Stimulated activated CD8-positive, alpha-beta memory T cell treated with anti-CD3 and anti-CD28 coated beads, Interleukin-4, amount 100 ng/mL, for 4 hours (primary cell): ENCODE data around the gene SLC2A3.
"Not testable (repeated sequence)": the region's sequence is repeated elsewhere in the genome, so short reads cannot be mapped to it uniquely, and the experiment has no call there.

Source experiments
- DNase-seq, 2 donors: peaks; one replicate each; pipeline ENCODE4 v3.0.0-alpha.2; 2020; ENCODE audit warnings: low read depth in 2 of 2, low spot score in 1 of 2

Gene SLC2A3

GRCh38 chr12:7935590-7936581, at the start of gene SLC2A3:
Gene SLC2A3 (minus strand): TSS chr12:7936187. CDS start chr12:7936034, 153 bp downstream.
- peak; percentile 40 to 53 for DNase-seq

- DNase-seq: no peak
These were observed 48.9 kb upstream of the SLC2A3 start for GRCh38 chr12:7984900-7985299.

GRCh38 chr12:7983460-7983859, 47.5 kb upstream of the SLC2A3 start:
- not testable (repeated sequence) for DNase-seq

- DNase-seq: not testable (repeated sequence)
These were observed 47.0 kb upstream of the SLC2A3 start for GRCh38 chr12:7983019-7983418.

- DNase-seq: not testable (repeated sequence)
These were observed 46.3 kb upstream of the SLC2A3 start for GRCh38 chr12:7982332-7982735.

- no peak for DNase-seq
These were observed 45.5 kb upstream of the SLC2A3 start for GRCh38 chr12:7981446-7981845.

- not testable (repeated sequence) for DNase-seq
These were observed 41.6 kb upstream of the SLC2A3 start for GRCh38 chr12:7977351-7978124.

- DNase-seq: no peak
These were observed 37.5 kb upstream of the SLC2A3 start for GRCh38 chr12:7973457-7973825.

- no peak for DNase-seq
These were observed 36.9 kb upstream of the SLC2A3 start for GRCh38 chr12:7972734-7973456.

- DNase-seq: not testable (repeated sequence)
These were observed 36.3 kb upstream of the SLC2A3 start for GRCh38 chr12:7972269-7972668.

GRCh38 chr12:7971765-7972164, 35.8 kb upstream of the SLC2A3 start:
- DNase-seq: not testable (repeated sequence)

- peak; percentile 69 to 76 for DNase-seq
These were observed 34.7 kb upstream of the SLC2A3 start for GRCh38 chr12:7970475-7971252.

- DNase-seq: no peak
These were observed 30.6 kb upstream of the SLC2A3 start for GRCh38 chr12:7966563-7966962.

- DNase-seq: not testable (repeated sequence)
These were observed 28.7 kb upstream of the SLC2A3 start for GRCh38 chr12:7964669-7965068.

GRCh38 chr12:7961395-7962178, 25.6 kb upstream of the SLC2A3 start:
- no peak for DNase-seq

GRCh38 chr12:7959701-7960121, 23.7 kb upstream of the SLC2A3 start:
- no peak for DNase-seq

- DNase-seq: no peak
These were observed 23.3 kb upstream of the SLC2A3 start for GRCh38 chr12:7959278-7959677.

GRCh38 chr12:7954877-7955276, 18.9 kb upstream of the SLC2A3 start:
- DNase-seq: not testable (repeated sequence)

- DNase-seq: not testable (repeated sequence)
These were observed 18.4 kb upstream of the SLC2A3 start for GRCh38 chr12:7954418-7954817.

- DNase-seq: not testable (repeated sequence)
These were observed 17.9 kb upstream of the SLC2A3 start for GRCh38 chr12:7953912-7954311.
